HepG2 (cell line): ENCODE data around the gene AGT. TPM values are rescaled to one million over a fixed set of nuclear protein-coding genes. Genes with fewer than 3 reads are reported as not detected.

Source experiments
- BRD4 ChIP-seq: sonication (generic); formaldehyde crosslinking; IDR thresholded peaks from 2 replicates; pipeline ENCODE4 v1.4.0; 2020; ENCODE audit warnings: missing genetic modification reagents
- E2F5 ChIP-seq: sonication (generic); formaldehyde crosslinking; conservative IDR thresholded peaks from 2 replicates; pipeline ENCODE4 v1.4.0; 2020; ENCODE audit warnings: missing genetic modification reagents
- SNAPC4 ChIP-seq: sonication (generic); formaldehyde crosslinking; IDR thresholded peaks from 2 replicates; pipeline ENCODE4 v1.4.0; 2020; ENCODE audit warnings: mild to moderate bottlenecking, missing genetic modification reagents
- SP4 ChIP-seq: sonication (generic); formaldehyde crosslinking; IDR thresholded peaks from 2 replicates; pipeline ENCODE4 v1.8.1; 2023; ENCODE audit warnings: mild to moderate bottlenecking, missing genetic modification reagents
- SYNCRIP ChIP-seq: fragments of 200-400 bp; formaldehyde crosslinking; IDR thresholded peaks from 2 replicates; pipeline ENCODE4 v1.6.1; 2018; ENCODE audit warnings: mild to moderate bottlenecking, low read depth, low read length; ENCODE audit not compliant: insufficient read depth
- TRIM24 ChIP-seq: sonication (generic); formaldehyde crosslinking; IDR thresholded peaks from 2 replicates; pipeline ENCODE4 v1.8.0; 2022; ENCODE audit warnings: mild to moderate bottlenecking, missing genetic modification reagents
- YEATS2 ChIP-seq: sonication (generic); formaldehyde crosslinking; IDR thresholded peaks from 2 replicates; pipeline ENCODE4 v1.4.0; 2020; ENCODE audit warnings: missing genetic modification reagents, borderline replicate concordance
- ZFP36L1 ChIP-seq: sonication (generic); formaldehyde crosslinking; IDR thresholded peaks from 2 replicates; pipeline ENCODE4 v1.8.0; 2022; ENCODE audit warnings: mild to moderate bottlenecking, missing genetic modification reagents, moderate library complexity
- ZFX ChIP-seq: sonication (generic); formaldehyde crosslinking; IDR thresholded peaks from 2 replicates; pipeline ENCODE4 v1.4.0; 2020; ENCODE audit warnings: mild to moderate bottlenecking, low read depth, missing genetic modification reagents, moderate library complexity
- ZFYVE20 ChIP-seq: sonication (generic); formaldehyde crosslinking; IDR thresholded peaks from 2 replicates; pipeline ENCODE4 v1.8.0; 2023; ENCODE audit warnings: low read depth, mild to moderate bottlenecking, moderate library complexity, missing genetic modification reagents, borderline replicate concordance
- ZNF275 ChIP-seq: sonication (generic); formaldehyde crosslinking; IDR thresholded peaks from 2 replicates; pipeline ENCODE4 v1.8.0; 2022; ENCODE audit warnings: missing genetic modification reagents, mild to moderate bottlenecking, inconsistent platforms, borderline replicate concordance
- ZNF331 ChIP-seq: sonication (generic); formaldehyde crosslinking; IDR thresholded peaks from 2 replicates; pipeline ENCODE4 v1.4.0; 2020; ENCODE audit warnings: missing genetic modification reagents
- ZNF350 ChIP-seq: sonication (generic); formaldehyde crosslinking; IDR thresholded peaks from 2 replicates; pipeline ENCODE4 v1.4.0; 2020; ENCODE audit warnings: mild to moderate bottlenecking, low read depth, missing genetic modification reagents, borderline replicate concordance
- ZNF740 ChIP-seq: sonication (generic); formaldehyde crosslinking; IDR thresholded peaks from 2 replicates; pipeline ENCODE4 v1.4.0; 2020; ENCODE audit warnings: missing genetic modification reagents
- ZNF761 ChIP-seq: sonication (generic); formaldehyde crosslinking; conservative IDR thresholded peaks from 2 replicates; pipeline ENCODE4 v1.4.0; 2020; ENCODE audit warnings: mild to moderate bottlenecking, missing genetic modification reagents
- ZNF766 ChIP-seq: sonication (generic); formaldehyde crosslinking; IDR thresholded peaks from 2 replicates; pipeline ENCODE4 v1.5.0; 2020; ENCODE audit warnings: missing genetic modification reagents, borderline replicate concordance
- ZSCAN12 ChIP-seq: sonication (generic); formaldehyde crosslinking; IDR thresholded peaks from 2 replicates; pipeline ENCODE4 v1.9.0; 2021; ENCODE audit warnings: mild to moderate bottlenecking, missing genetic modification reagents
- polyA plus RNA-seq, 8 experiments: library from polyadenylated mRNA; depleted of rRNA in 3 of 8; stranded (reverse) in 7 of 8; unstranded in 1 of 8; fragments of >200 nt; fragmentation: Illumina TruSeq in 4 of 8; extraction: Trizol in 4 of 8; gene quantifications; 2 replicates each; pipeline versions ENCODE4 v1.2.1 to v1.2.3, GENCODE V29; 2011 to 2016; ENCODE audit warnings: low read depth in 4 of 8, missing spikeins in 1 of 8, mixed read lengths in 1 of 8; ENCODE audit not compliant: insufficient read depth in 1 of 8
- total RNA-seq, 5 experiments: library from RNA; depleted of rRNA; stranded (reverse); fragments of >200 nt; fragmentation: Illumina TruSeq; extraction: Trizol; gene quantifications; 2 replicates each; pipeline ENCODE4 v1.2.3, GENCODE V29; 2016; ENCODE audit warnings: low read depth in 1 of 5
- TF ChIP-seq, protein P1 (sequence below): fragments of 450-650 bp; IDR thresholded peaks from 2 replicates; pipeline ENCODE4 v1.6.1; 2016

The AGT gene
- total and polyA plus RNA-seq, 2 of the 13 experiments (the other 11 are each of a cell fraction or from before 2014, with no cell fraction given), result 892 to 2,071 TPM

GRCh38 chr1:230713915-230714764 lies at the start of gene AGT (continued):
- TF ChIP-seq ZFX (CRISPR knock-in tag) (peak; percentile 94), ZNF275 (peak; percentile 64; the same call in 1 of the 2 replicates), TRIM24 (CRISPR knock-in tag) (peak; percentile 97), ZNF331 (CRISPR knock-in tag) (peak; percentile 93), SNAPC4 (CRISPR knock-in tag) (peak; percentile 82), BRD4 (CRISPR knock-in tag) (peak; percentile 6; the same call in 1 of the 2 replicates), ZNF761 (no peak; the same call in 1 of the 2 replicates), ZSCAN12 (no peak), ZNF766 (CRISPR knock-in tag) (peak; percentile 81; the same call in 1 of the 2 replicates), E2F5 (no peak), ZNF350 (peak; percentile 98), ZFYVE20 (CRISPR knock-in tag) (no peak), ZNF740 (CRISPR knock-in tag) (peak; percentile 15; the same call in 1 of the 2 replicates), ZFP36L1 (peak; percentile 94), YEATS2 (CRISPR knock-in tag) (peak; percentile 67), SP4 (CRISPR knock-in tag) (peak; percentile 85), SYNCRIP (no peak)
- TF ChIP-seq, protein P1, sequence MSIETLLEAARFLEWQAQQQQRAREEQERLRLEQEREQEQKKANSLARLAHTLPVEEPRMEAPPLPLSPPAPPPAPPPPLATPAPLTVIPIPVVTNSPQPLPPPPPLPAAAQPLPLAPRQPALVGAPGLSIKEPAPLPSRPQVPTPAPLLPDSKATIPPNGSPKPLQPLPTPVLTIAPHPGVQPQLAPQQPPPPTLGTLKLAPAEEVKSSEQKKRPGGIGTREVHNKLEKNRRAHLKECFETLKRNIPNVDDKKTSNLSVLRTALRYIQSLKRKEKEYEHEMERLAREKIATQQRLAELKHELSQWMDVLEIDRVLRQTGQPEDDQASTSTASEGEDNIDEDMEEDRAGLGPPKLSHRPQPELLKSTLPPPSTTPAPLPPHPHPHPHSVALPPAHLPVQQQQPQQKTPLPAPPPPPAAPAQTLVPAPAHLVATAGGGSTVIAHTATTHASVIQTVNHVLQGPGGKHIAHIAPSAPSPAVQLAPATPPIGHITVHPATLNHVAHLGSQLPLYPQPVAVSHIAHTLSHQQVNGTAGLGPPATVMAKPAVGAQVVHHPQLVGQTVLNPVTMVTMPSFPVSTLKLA, result peak; percentile 60
